HEK293T (cell line): ENCODE measurements around the gene RAD51B.

ENCODE experiments used
- ARNT ChIP-seq: fragments of 450-650 bp; IDR thresholded peaks from 2 replicates; pipeline ENCODE4 v1.6.1; 2017; ENCODE audit warnings: mild to moderate bottlenecking
- BHLHE40 ChIP-seq: fragments of 450-650 bp; IDR thresholded peaks from 2 replicates; pipeline ENCODE4 v1.6.1; 2016; ENCODE audit warnings: mild to moderate bottlenecking, moderate library complexity, borderline replicate concordance
- CTBP1 ChIP-seq: fragments of 450-650 bp; IDR thresholded peaks from 2 replicates; pipeline ENCODE4 v1.6.1; 2016; ENCODE audit warnings: borderline replicate concordance
- ELF4 ChIP-seq: fragments of 450-650 bp; IDR thresholded peaks from 2 replicates; pipeline ENCODE4 v1.6.1; 2017; ENCODE audit warnings: antibody characterized with exemption
- FOXA1 ChIP-seq: fragments of 450-650 bp; IDR thresholded peaks from 2 replicates; pipeline ENCODE4 v1.6.1; 2016; ENCODE audit warnings: mild to moderate bottlenecking
- FOXK2 ChIP-seq: fragments of 450-650 bp; IDR thresholded peaks from 2 replicates; pipeline ENCODE4 v1.6.1; 2016; ENCODE audit warnings: mild to moderate bottlenecking
- FOXM1 ChIP-seq: fragments of 450-650 bp; IDR thresholded peaks from 2 replicates; pipeline ENCODE4 v1.6.1; 2017; ENCODE audit warnings: mild to moderate bottlenecking, borderline replicate concordance
- HDGF ChIP-seq: fragments of 450-650 bp; IDR thresholded peaks from 2 replicates; pipeline ENCODE4 v1.6.1; 2017; ENCODE audit warnings: antibody characterized with exemption, borderline replicate concordance
- NFRKB ChIP-seq: fragments of 450-650 bp; IDR thresholded peaks from 2 replicates; pipeline ENCODE4 v1.6.1; 2016; ENCODE audit warnings: mild to moderate bottlenecking, moderate library complexity
- SP1 ChIP-seq: fragments of 450-650 bp; IDR thresholded peaks from 2 replicates; pipeline ENCODE4 v1.6.1; 2017
- SUZ12 ChIP-seq: fragments of 450-650 bp; IDR thresholded peaks from 2 replicates; pipeline ENCODE4 v1.6.1; 2016; ENCODE audit warnings: mild to moderate bottlenecking
- TF ChIP-seq, protein P1 (sequence below): fragments of 450-650 bp; IDR thresholded peaks from 2 replicates; pipeline ENCODE4 v1.6.1; 2016

DNA sequence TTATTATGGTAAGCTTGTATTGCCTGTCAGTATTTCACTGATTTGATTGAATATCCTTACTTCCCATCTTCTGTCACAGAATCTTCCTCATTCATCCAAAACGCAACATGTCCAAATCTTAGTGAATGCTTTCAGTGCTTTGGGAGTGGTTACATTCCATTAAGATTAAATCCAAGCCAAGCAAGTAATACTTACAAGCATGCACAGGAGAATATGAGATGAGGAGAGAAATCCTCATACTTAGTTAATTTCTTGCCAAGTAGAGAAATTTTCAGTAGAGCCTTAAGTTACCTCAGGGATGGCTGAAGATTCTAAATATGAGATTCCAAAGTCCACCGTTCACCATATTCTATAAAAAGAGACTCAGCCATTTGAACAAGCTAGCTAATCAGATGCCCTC, 316.0 kb downstream of the RAD51B start:
- TF ChIP-seq SP1, result no peak
- TF ChIP-seq NFRKB, result no peak
- TF ChIP-seq CTBP1, result no peak
- no peak for TF ChIP-seq FOXM1
- no peak for TF ChIP-seq SUZ12
- no peak for TF ChIP-seq HDGF
- TF ChIP-seq ELF4, result no peak
- TF ChIP-seq, protein P1, sequence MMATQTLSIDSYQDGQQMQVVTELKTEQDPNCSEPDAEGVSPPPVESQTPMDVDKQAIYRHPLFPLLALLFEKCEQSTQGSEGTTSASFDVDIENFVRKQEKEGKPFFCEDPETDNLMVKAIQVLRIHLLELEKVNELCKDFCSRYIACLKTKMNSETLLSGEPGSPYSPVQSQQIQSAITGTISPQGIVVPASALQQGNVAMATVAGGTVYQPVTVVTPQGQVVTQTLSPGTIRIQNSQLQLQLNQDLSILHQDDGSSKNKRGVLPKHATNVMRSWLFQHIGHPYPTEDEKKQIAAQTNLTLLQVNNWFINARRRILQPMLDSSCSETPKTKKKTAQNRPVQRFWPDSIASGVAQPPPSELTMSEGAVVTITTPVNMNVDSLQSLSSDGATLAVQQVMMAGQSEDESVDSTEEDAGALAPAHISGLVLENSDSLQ, result no peak
- TF ChIP-seq FOXA1, result no peak
- no peak for TF ChIP-seq FOXK2
- no peak for TF ChIP-seq ARNT
- no peak for TF ChIP-seq BHLHE40
